Activated T-helper 1 cell treated with anti-CD3 and anti-CD28 coated beads, Interleukin-12 subunit alpha, Interleukin-12 subunit beta, Interleukin-2, Interleukin-4 antibody, amounts not matched to agents 30 ng/mL and 10 ng/mL and 1 ng/mL, durations not matched to agents 14 hours and 24 hours and 36 hours (primary cell): ENCODE data around the gene FBLN2. TPM values are rescaled to one million over a fixed set of nuclear protein-coding genes. Genes with fewer than 3 reads are reported as not detected.
A peak's percentile ranks its signal among the peaks of the same experiment; 100 is the strongest.
"Not testable (repeated sequence)": the region's sequence is repeated elsewhere in the genome, so short reads cannot be mapped to it uniquely, and the experiment has no call there.

ENCODE experiments used
- DNase-seq: peaks from one replicate; pipeline ENCODE4 v3.0.0; 2021; ENCODE audit warnings: low spot score
- H3K27ac Mint-ChIP-seq: one replicate; pipeline ENCODE4 v1.8.0; 2021; ENCODE audit warnings: mild to moderate bottlenecking, mixed read lengths
- H3K27me3 Mint-ChIP-seq: one replicate; pipeline ENCODE4 v1.8.0; 2022; ENCODE audit warnings: mild to moderate bottlenecking, moderate library complexity, mixed read lengths; ENCODE audit not compliant: insufficient read depth
- H3K36me3 Mint-ChIP-seq: one replicate; pipeline ENCODE4 v1.8.0; 2021; ENCODE audit warnings: low read depth, mixed read lengths
- H3K4me1 Mint-ChIP-seq: one replicate; pipeline ENCODE4 v1.8.0; 2021; ENCODE audit warnings: low read depth, mixed read lengths
- H3K4me3 Mint-ChIP-seq: one replicate; pipeline ENCODE4 v1.8.0; 2021; ENCODE audit warnings: mild to moderate bottlenecking, moderate library complexity, mixed read lengths
- H3K9me3 Mint-ChIP-seq: one replicate; pipeline ENCODE4 v1.8.0; 2021; ENCODE audit warnings: mixed read lengths
- intact Hi-C: fragments of 100-400 bp; cut with micrococcal nuclease; formaldehyde crosslinking; loops from one replicate; pipeline ENCODE4 v1.15.1; 2024
- total RNA-seq: library from RNA; stranded (reverse); gene quantifications from 2 replicates; pipeline ENCODE4 v1.2.3, GENCODE V29; 2022

FBLN2 gene
- total RNA-seq, result not detected in 2 replicates

DNA sequence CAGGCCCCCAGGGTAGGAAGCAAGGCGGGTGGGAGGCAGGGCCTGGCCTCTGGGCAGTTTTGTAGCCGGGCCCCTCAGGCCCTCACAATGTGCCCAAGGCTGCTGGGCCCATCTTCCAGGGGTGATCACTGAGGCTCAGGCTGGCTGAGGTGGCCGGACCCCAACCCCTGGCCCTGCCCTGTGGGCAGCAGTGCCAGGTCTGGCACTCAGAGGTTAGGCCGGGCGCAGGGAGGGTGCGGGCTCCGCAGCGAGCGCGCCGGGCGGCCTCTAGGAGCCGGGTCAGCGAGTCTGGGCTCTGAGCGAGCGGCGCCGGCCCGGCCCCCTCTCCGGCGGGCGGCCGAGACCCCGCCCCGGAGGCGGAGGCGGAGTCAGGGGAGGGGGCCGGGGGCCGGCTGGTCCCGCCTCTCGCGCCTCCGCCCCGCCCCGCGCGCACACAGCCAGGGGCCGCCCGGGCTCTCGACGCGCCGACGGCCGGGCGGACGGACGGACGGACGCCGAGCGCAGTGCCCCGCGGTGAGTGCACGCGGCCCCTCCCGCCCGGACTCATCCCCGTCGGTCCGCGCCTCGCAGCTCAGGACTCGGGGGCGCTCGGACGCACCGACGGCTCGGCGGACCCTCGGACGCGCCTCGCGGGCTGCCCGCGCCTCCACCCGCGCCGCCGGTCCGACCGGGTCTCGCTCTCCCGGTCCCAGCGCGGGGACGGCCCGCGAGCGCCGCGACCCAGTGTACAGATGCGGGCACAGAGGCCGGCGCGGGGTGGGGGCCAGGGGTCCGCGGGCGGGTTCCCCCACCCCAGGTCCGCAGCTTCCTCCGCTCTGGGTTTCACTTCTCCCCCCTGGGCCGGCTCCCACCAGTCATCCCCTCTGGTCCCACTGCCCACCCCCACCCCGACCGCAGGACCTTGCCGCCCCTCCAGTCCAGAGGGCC, at the start of gene FBLN2:
Gene FBLN2, plus strand, starts transcription at position 430 of the 927 bp plus-strand sequence. CDS start 21,231 bp downstream, outside the sequence.
- Mint-ChIP-seq H3K4me3 (peak within 1 kb of the TSS; percentile 53), H3K27ac (peak within 1 kb of the TSS; percentile 15), H3K9me3 (no peaks in the 10 kb centered on the region), H3K36me3 (peaks cover 5% of the 10 kb centered on the region), H3K27me3 (peaks cover 54% of the 10 kb centered on the region), H3K4me1 (peaks cover 34% of the 10 kb centered on the region)
- intact Hi-C loops, result no loop called here
- DNase-seq, result peak; percentile 2

GRCh38 chr3:13499246-13499645, 49.7 kb upstream of the FBLN2 start:
- DNase-seq, H3K27ac Mint-ChIP-seq, H3K4me3 Mint-ChIP-seq, H3K9me3 Mint-ChIP-seq, H3K4me1 Mint-ChIP-seq, H3K36me3 Mint-ChIP-seq, intact Hi-C loops, H3K27me3 Mint-ChIP-seq: not testable (repeated sequence)

DNA sequence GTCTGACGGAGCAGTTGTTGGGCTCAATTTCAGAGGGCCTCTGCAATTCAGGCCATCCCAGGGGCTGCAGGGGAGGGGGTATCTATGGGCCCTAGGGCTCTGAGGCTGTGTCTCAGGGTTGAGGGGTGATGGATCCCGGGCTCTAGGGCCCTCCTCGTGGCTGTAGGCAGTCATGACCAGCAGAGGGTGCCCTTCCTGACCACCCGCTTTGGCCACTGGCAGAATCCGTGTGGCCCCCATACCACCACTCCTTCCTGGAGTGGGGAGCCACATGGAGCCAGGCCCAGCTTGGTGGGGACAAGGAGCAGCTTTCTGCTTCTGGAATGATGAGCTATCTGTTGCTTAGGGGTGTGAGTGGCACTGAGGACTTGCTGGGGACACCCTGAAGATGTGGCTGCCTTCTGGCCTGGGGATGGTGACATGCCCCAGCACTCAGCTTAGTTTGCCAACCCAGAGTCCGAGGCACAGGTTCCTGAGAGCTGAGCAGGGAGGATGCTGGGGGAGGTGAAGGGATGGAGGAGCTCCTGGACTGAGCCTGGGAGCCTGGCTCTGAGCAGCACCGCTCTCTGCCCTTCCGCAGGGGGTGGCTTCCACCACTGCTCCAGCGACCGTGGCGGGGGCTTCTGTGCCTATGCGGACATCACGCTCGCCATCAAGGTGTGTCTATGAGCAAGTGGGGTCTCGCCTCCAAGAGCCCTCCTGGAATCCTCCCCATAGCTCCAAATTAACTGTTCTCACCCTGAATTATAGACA, 48.6 kb upstream of the FBLN2 start:
- Mint-ChIP-seq H3K4me1 (no peaks in the 10 kb centered on the region), H3K27me3 (no peaks in the 10 kb centered on the region), H3K36me3 (no peaks in the 10 kb centered on the region), H3K4me3 (no peak overlapping the region), H3K9me3 (no peaks in the 10 kb centered on the region), H3K27ac (no peak overlapping the region)
- DNase-seq, result no peak
- intact Hi-C loops, result no loop called here

DNA sequence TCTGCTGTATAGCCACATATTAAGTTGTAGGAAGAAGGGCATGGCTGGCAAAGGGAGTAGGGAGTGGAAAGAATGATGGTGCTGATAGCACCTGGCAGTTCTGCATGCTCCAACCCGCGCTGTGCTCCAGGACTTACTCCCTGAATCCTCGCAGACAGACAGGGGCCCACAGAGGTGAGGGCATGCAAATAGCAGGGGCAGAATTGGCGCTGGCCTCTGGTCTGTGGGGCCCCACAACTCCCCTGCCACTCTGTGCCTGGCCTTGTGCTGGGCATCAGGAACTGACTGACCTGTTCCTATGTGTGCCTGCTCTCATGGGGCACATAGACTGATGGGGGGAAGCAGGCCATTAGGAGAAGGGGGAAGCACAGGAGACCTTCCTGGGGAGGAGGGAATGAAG, 47.9 kb upstream of the FBLN2 start:
- no peaks in the 10 kb centered on the region for H3K36me3 Mint-ChIP-seq
- no peak overlapping the region for H3K4me3 Mint-ChIP-seq
- DNase-seq, result no peak
- no peak overlapping the region for H3K27ac Mint-ChIP-seq
- intact Hi-C loops, result no loop called here
- H3K4me1 Mint-ChIP-seq, result no peaks in the 10 kb centered on the region
- H3K27me3 Mint-ChIP-seq, result no peaks in the 10 kb centered on the region
- no peaks in the 10 kb centered on the region for H3K9me3 Mint-ChIP-seq

- intact Hi-C loops, result no loop called here
- no peak overlapping the region for H3K27ac Mint-ChIP-seq
- no peaks in the 10 kb centered on the region for H3K9me3 Mint-ChIP-seq
- H3K27me3 Mint-ChIP-seq, result no peaks in the 10 kb centered on the region
- no peaks in the 10 kb centered on the region for H3K36me3 Mint-ChIP-seq
- no peaks in the 10 kb centered on the region for H3K4me1 Mint-ChIP-seq
- no peak overlapping the region for H3K4me3 Mint-ChIP-seq
- DNase-seq, result no peak
Measured at GRCh38 chr3:13501521-13501920, 47.4 kb upstream of the FBLN2 start.

DNA sequence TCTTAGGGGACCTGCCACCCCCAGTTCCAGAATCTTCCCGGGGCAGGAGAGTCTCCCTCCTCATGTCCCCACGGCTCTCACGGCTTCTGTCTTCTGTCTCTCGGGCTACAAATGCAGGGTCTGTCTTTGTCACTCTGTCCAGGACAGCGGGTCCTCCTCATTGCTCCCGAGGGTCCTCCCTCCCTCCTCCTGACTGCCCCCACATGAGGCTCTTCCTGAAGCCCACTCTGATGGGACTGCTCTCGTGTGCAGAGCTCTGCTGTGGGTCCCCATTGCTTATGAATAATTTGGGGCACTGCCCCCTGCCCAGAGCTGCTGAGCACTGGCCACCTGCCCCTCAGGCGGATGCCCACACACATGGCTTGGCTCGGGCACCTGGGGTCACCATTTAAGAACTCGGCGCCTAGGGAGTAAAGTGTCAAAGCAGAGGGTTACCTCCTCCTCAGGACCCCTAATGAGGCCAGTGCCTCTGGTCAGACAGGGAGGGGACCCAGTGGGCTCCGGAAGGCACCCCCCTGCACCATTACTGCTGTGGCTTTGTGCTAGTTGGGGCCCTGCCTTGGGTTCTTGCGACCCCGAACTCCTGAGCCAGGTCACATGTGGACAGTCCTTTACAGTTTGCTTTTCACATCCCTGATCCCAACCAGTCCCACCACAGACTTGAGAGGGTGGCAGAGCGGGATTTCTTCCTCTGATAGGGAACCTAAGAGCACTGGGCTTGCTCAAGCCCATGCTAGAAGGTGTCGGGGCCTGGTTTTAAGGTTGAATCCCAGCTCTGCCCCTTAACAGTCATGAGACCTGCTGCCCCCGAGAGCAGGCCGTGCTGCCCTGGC, 46.8 kb upstream of the FBLN2 start:
- no peaks in the 10 kb centered on the region for H3K36me3 Mint-ChIP-seq
- intact Hi-C loops, result no loop called here

GRCh38 chr3:13502791-13503060, 46.2 kb upstream of the FBLN2 start:
- Mint-ChIP-seq H3K4me3 (no peak overlapping the region), H3K36me3 (no peaks in the 10 kb centered on the region), H3K27me3 (peaks cover 2% of the 10 kb centered on the region), H3K4me1 (no peaks in the 10 kb centered on the region), H3K9me3 (no peaks in the 10 kb centered on the region), H3K27ac (no peak overlapping the region)
- intact Hi-C loops, result no loop called here
- no peak for DNase-seq

More for the DNA sequence above, 46.8 kb upstream of the FBLN2 start:
- no peaks in the 10 kb centered on the region for H3K9me3 Mint-ChIP-seq
- H3K27ac Mint-ChIP-seq, result no peak overlapping the region
- no peak overlapping the region for H3K4me3 Mint-ChIP-seq
- peaks cover 1% of the 10 kb centered on the region for H3K27me3 Mint-ChIP-seq
- no peak for DNase-seq
- no peaks in the 10 kb centered on the region for H3K4me1 Mint-ChIP-seq

DNA sequence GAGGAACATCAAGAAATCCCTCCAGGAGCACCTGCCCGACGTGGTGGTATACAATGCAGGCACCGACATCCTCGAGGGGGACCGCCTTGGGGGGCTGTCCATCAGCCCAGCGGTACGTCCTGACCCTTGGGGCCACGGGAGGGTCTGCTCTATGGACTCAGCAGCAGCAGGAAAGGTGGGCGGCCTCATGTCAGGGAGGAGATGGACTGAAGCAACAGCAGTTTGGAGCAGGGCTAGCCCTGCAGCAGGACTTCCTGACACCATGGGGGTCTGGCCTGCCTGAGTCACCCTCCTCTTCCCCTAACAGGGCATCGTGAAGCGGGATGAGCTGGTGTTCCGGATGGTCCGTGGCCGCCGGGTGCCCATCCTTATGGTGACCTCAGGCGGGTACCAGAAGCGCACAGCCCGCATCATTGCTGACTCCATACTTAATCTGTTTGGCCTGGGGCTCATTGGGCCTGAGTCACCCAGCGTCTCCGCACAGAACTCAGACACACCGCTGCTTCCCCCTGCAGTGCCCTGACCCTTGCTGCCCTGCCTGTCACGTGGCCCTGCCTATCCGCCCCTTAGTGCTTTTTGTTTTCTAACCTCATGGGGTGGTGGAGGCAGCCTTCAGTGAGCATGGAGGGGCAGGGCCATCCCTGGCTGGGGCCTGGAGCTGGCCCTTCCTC, 44.6 kb upstream of the FBLN2 start:
- no peak overlapping the region for H3K4me3 Mint-ChIP-seq
- H3K36me3 Mint-ChIP-seq, result no peaks in the 10 kb centered on the region
- no peaks in the 10 kb centered on the region for H3K4me1 Mint-ChIP-seq
- no peak overlapping the region for H3K27ac Mint-ChIP-seq
- no peaks in the 10 kb centered on the region for H3K9me3 Mint-ChIP-seq
- intact Hi-C loops, result no loop called here
- peaks cover 2% of the 10 kb centered on the region for H3K27me3 Mint-ChIP-seq
- no peak for DNase-seq

GRCh38 chr3:13505147-13506130, 43.5 kb upstream of the FBLN2 start:
- no peaks in the 10 kb centered on the region for H3K9me3 Mint-ChIP-seq
- H3K27ac Mint-ChIP-seq, result no peak overlapping the region
- peaks cover 2% of the 10 kb centered on the region for H3K27me3 Mint-ChIP-seq
- intact Hi-C loops, result no loop called here
- no peaks in the 10 kb centered on the region for H3K4me1 Mint-ChIP-seq
- no peaks in the 10 kb centered on the region for H3K36me3 Mint-ChIP-seq
- H3K4me3 Mint-ChIP-seq, result no peak overlapping the region
- no peak for DNase-seq

DNA sequence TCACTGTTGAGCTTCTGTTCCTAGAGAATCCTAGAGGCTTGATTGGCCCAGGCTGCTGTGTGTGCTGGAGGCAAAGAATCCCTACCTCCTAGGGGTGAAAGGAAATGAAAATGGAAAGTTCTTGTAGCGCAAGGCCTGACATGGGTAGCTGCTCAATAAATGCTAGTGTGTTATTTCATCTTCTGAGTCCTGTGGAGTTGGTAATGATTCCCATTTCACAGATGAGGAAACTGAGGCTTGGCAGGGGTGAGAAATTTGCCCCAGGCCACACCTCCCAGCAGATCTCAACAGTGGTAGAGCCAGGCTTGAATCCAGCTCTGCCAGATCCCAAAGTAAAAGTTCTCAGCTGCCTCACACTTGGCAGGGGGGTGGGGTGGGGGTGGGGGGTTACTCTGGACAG, 42.7 kb upstream of the FBLN2 start:
- no peak overlapping the region for H3K27ac Mint-ChIP-seq
- no peak overlapping the region for H3K4me3 Mint-ChIP-seq
- no peaks in the 10 kb centered on the region for H3K4me1 Mint-ChIP-seq
- H3K36me3 Mint-ChIP-seq, result no peaks in the 10 kb centered on the region
- H3K9me3 Mint-ChIP-seq, result no peaks in the 10 kb centered on the region
- H3K27me3 Mint-ChIP-seq, result peaks cover 2% of the 10 kb centered on the region
- intact Hi-C loops, result no loop called here
- DNase-seq, result no peak

DNA sequence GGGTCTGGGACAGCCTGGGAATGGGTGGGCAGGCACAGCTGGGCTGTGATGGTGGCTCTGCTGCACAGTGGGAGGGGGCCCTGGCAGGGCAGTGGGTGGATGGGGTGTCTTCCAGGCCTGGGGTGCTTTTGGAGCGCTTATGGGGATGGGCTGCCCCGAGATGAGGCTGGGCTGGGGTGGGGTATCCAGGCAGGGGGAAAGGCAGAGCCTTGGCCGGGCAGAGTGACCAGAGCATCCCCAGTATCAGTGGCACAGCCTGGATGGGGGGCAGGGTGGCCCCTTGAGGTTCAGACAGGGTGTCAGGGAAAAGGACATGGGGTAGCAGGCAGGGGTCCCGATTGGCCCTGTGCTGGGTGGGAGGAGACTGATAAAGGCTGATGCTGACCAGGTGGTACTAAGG, 42.2 kb upstream of the FBLN2 start:
- Mint-ChIP-seq H3K9me3 (no peaks in the 10 kb centered on the region), H3K36me3 (no peaks in the 10 kb centered on the region), H3K27me3 (peaks cover 2% of the 10 kb centered on the region), H3K27ac (no peak overlapping the region), H3K4me3 (no peak overlapping the region), H3K4me1 (no peaks in the 10 kb centered on the region)
- DNase-seq, result no peak
- intact Hi-C loops, result no loop called here

DNA sequence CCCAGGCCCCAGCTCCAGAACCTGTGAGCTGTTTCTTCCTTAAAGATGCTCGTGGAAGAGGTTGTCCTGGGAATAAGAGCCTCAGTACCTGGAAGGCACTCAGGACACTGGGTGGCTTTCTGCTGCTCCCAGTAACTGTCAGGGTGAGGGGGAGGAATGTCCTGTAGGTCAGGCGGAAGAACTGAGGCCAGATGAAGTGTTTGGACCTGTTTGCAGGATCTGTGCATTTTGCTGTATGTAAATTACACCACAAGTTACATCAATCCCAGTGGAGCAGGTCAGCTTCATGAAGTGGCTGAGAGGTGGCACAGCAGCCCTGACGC, 41.7 kb upstream of the FBLN2 start:
- Mint-ChIP-seq H3K4me3 (no peak overlapping the region), H3K36me3 (no peaks in the 10 kb centered on the region), H3K9me3 (no peaks in the 10 kb centered on the region), H3K4me1 (no peaks in the 10 kb centered on the region), H3K27me3 (peaks cover 2% of the 10 kb centered on the region), H3K27ac (no peak overlapping the region)
- DNase-seq, result no peak
- intact Hi-C loops, result no loop called here
